ENCODE results near the gene PPP1R3G. TPM values are rescaled to one million over a fixed set of nuclear protein-coding genes. Genes with fewer than 3 reads are reported as not detected.
A peak's percentile ranks its signal among the peaks of the same experiment; 100 is the strongest.

The PPP1R3G gene
- total and polyA plus RNA-seq, 2 of the 13 experiments (the other 11 are each of a cell fraction or from before 2014, with no cell fraction given): 1.2 to 1.3 TPM

- ATAC-seq: no peak
- in situ Hi-C loops (cut with HindIII; ENCODE audit: extremely low pct_ligation_motif_present, low pct_unique_long_range_greater_than_20kb) (no loop called here), intact Hi-C loops (cut with micrococcal nuclease; ENCODE audit: unreplicated experiment) (no loop called here)
- Histone ChIP-seq H3K27me3 (ENCODE audit: control insufficient read depth in 1 of 2, insufficient read depth in 2 of 2, low read length in 2 of 2) (no peaks in the 10 kb centered on the region), H4K20me1 (ENCODE audit: insufficient read depth, low read length) (no peaks in the 10 kb centered on the region), H3K9ac (ENCODE audit: insufficient read depth, low read depth, low read length) (no peak overlapping the region), H3K36me3 (replicated peaks in 1 of 2; ENCODE audit: control insufficient read depth in 1 of 2, insufficient read depth in 2 of 2, low read length in 2 of 2) (no peaks in the 10 kb centered on the region; a peak in 3 of 5 replicates), H3K4me2 (ENCODE audit: low read depth, low read length) (no peak overlapping the region), H3K4me3 (replicated peaks in 1 of 3; ENCODE audit: insufficient read depth in 1 of 3, low read depth in 2 of 3, low read length in 3 of 3) (no peak overlapping the region), H3K27ac (ENCODE audit: extremely low read length, insufficient read depth, low read length) (no peak overlapping the region), H3K4me1 (ENCODE audit: insufficient read depth, low read length) (peaks cover 55% of the 10 kb centered on the region), H3K79me2 (ENCODE audit: insufficient read depth, low read length) (no peaks in the 10 kb centered on the region), H2AFZ (ENCODE audit: low read length) (no peak overlapping the region), H3K9me3 (ENCODE audit: low read length) (no peaks in the 10 kb centered on the region)
- no TSS peak for BruUV-seq (replicated peaks)
- no peak for DNase-seq (ENCODE audit: low spot score)
- WGBS (ENCODE audit: low lambda C conversion rate): over 99% methylated on average over 8 of the region's 8 CpGs
- POLR2A ChIA-PET: interaction anchor here (0.5 to 1.4 kb wide), 2 partner anchors 10 to 65 kb away, joined by 3 to 4 read pairs; no protein-coding TSS in a partner anchor
- TF ChIP-seq SNAPC4 (CRISPR knock-in tag; IDR thresholded peaks at IDR 0.05) (no peak), AKAP8 (CRISPR knock-in tag; IDR thresholded peaks at IDR 0.05) (no peak), ZNF326 (CRISPR knock-in tag; IDR thresholded peaks at IDR 0.05; ENCODE audit: borderline replicate concordance) (no peak), ZIK1 (CRISPR knock-in tag; IDR thresholded peaks at IDR 0.05; ENCODE audit: borderline replicate concordance, low read depth) (peak; percentile 17; the same call in 1 of the 2 replicates)
- CTCF ChIA-PET (ENCODE audit: low intra/inter-chr PET ratio, low total read pairs): no interaction called here
- FAIRE-seq: no peak
These were observed 39.4 kb downstream of the PPP1R3G start for GRCh38 chr6:5124526-5124925.
